Liver (tissue), 2 donors: ENCODE data around the gene CIB2.

Experiments
- TF ChIP-seq, protein P1 (sequence below): fragments of 150-350 bp; IDR thresholded peaks from 2 replicates; pipeline ENCODE4 v1.5.1; 2017; ENCODE audit warnings: improper control_type of control experiment, low read depth, low read length; ENCODE audit not compliant: missing input control
- TF ChIP-seq, protein P2 (sequence below): IDR thresholded peaks from 2 replicates; pipeline ENCODE4 v1.6.1; 2016; ENCODE audit warnings: antibody characterized with exemption
- donor health status: healthy.

DNA sequence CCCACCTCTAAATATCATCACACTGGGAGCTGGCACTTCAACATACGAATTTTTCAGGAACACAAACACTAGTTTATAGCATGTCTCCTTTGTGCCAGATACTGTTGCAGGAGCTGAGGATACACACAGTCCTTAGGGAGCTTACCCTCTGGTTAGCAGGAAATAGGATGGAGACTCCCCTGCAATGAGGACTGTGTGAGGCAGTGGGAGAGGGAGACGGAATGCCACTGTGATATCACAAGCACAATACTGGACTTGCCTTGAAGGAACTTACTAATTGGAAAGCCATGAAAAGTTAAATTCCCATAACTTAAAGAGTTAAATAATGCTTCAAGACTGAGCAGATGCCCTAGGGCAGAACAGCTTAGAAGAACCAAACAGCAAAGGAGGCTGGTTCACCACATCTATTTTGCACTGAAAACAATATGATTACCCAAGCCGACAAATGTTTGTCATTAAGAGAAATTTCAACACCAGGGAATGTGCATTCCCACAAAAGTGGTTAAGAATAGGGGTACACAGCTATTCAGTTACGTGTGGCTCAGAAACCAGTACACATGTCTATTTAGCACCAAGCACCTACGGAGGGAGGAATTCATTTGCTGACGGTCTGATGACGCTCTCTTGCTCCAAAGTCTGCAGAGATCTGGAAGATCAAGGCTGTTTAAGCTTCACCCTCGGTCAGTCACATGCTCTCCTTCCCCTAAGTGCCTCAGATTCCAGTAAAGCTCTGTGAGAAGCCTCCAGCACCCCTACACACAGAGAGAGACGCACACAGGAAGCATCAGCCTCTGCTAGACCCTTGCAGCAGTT lies 59.0 kb downstream of the CIB2 start:
- TF ChIP-seq, protein P1, sequence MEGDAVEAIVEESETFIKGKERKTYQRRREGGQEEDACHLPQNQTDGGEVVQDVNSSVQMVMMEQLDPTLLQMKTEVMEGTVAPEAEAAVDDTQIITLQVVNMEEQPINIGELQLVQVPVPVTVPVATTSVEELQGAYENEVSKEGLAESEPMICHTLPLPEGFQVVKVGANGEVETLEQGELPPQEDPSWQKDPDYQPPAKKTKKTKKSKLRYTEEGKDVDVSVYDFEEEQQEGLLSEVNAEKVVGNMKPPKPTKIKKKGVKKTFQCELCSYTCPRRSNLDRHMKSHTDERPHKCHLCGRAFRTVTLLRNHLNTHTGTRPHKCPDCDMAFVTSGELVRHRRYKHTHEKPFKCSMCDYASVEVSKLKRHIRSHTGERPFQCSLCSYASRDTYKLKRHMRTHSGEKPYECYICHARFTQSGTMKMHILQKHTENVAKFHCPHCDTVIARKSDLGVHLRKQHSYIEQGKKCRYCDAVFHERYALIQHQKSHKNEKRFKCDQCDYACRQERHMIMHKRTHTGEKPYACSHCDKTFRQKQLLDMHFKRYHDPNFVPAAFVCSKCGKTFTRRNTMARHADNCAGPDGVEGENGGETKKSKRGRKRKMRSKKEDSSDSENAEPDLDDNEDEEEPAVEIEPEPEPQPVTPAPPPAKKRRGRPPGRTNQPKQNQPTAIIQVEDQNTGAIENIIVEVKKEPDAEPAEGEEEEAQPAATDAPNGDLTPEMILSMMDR: no peak
- TF ChIP-seq, protein P2, sequence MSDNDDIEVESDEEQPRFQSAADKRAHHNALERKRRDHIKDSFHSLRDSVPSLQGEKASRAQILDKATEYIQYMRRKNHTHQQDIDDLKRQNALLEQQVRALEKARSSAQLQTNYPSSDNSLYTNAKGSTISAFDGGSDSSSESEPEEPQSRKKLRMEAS: peak; percentile 78
